Measurements from ENCODE around the gene SPTLC3.

SPTLC3 gene

GRCh38 chr20:12987261-12987660, 21.5 kb upstream of the SPTLC3 start:
- no peaks in the 10 kb centered on the region for H3K4me1 ChIP-seq (ENCODE audit: control insufficient read depth, low read length)
- H3K27ac ChIP-seq (ENCODE audit: low read depth, low read length) = no peak overlapping the region
- H3K9me2 ChIP-seq (replicated peaks; ENCODE audit: control insufficient read depth, low read length) = no peaks in the 10 kb centered on the region
- TF ChIP-seq CTCF (IDR thresholded peaks at IDR 0.05; ENCODE audit: low read depth, low read length, poor library complexity, severe bottlenecking) (no peak), EZH2phosphoT487 (IDR thresholded peaks at IDR 0.05; ENCODE audit: borderline replicate concordance, low read length) (no peak)
- no peaks in the 10 kb centered on the region for H3K27me3 ChIP-seq (ENCODE audit: control insufficient read depth, low read length)
- no peaks in the 10 kb centered on the region for H3K79me2 ChIP-seq (ENCODE audit: control insufficient read depth, low read length)
- no peak overlapping the region for H3K4me2 ChIP-seq (ENCODE audit: low read length)
- H3F3A ChIP-seq (ENCODE audit: control insufficient read depth, insufficient read depth) = no peaks in the 10 kb centered on the region
- H3K9me3 ChIP-seq (ENCODE audit: control insufficient read depth, insufficient read depth, low read length) = no peaks in the 10 kb centered on the region
- H4K20me1 ChIP-seq (ENCODE audit: control insufficient read depth, insufficient read depth, low read depth, low read length) = no peaks in the 10 kb centered on the region
- H3K4me3 ChIP-seq (ENCODE audit: low read length) = no peak overlapping the region
- H3K36me3 ChIP-seq (ENCODE audit: control insufficient read depth, low read length) = no peaks in the 10 kb centered on the region

- H3K9me3 ChIP-seq (ENCODE audit: control insufficient read depth, insufficient read depth, low read length) = no peaks in the 10 kb centered on the region
- no peaks in the 10 kb centered on the region for H4K20me1 ChIP-seq (ENCODE audit: control insufficient read depth, insufficient read depth, low read depth, low read length)
- H3K36me3 ChIP-seq (ENCODE audit: control insufficient read depth, low read length) = no peaks in the 10 kb centered on the region
- no peaks in the 10 kb centered on the region for H3K9me2 ChIP-seq (replicated peaks; ENCODE audit: control insufficient read depth, low read length)
- no peaks in the 10 kb centered on the region for H3K27me3 ChIP-seq (ENCODE audit: control insufficient read depth, low read length)
- no peak overlapping the region for H3K4me3 ChIP-seq (ENCODE audit: low read length)
- no peaks in the 10 kb centered on the region for H3K79me2 ChIP-seq (ENCODE audit: control insufficient read depth, low read length)
- H3K4me2 ChIP-seq (ENCODE audit: low read length) = no peak overlapping the region
- no peaks in the 10 kb centered on the region for H3F3A ChIP-seq (ENCODE audit: control insufficient read depth, insufficient read depth)
- no peak for TF ChIP-seq CTCF (IDR thresholded peaks at IDR 0.05; ENCODE audit: low read depth, low read length, poor library complexity, severe bottlenecking)
- TF ChIP-seq EZH2phosphoT487 (IDR thresholded peaks at IDR 0.05; ENCODE audit: borderline replicate concordance, low read length) = no peak
- H3K27ac ChIP-seq (ENCODE audit: low read depth, low read length) = no peak overlapping the region
- H3K4me1 ChIP-seq (ENCODE audit: control insufficient read depth, low read length) = no peaks in the 10 kb centered on the region
These were observed 19.1 kb upstream of the SPTLC3 start for GRCh38 chr20:12989586-12990115.

GRCh38 chr20:12997128-12997655, 11.6 kb upstream of the SPTLC3 start:
- no peaks in the 10 kb centered on the region for H3K9me3 ChIP-seq (ENCODE audit: control insufficient read depth, insufficient read depth, low read length)
- H3K4me2 ChIP-seq (ENCODE audit: low read length) = no peak overlapping the region
- H4K20me1 ChIP-seq (ENCODE audit: control insufficient read depth, insufficient read depth, low read depth, low read length) = no peaks in the 10 kb centered on the region
- H3F3A ChIP-seq (ENCODE audit: control insufficient read depth, insufficient read depth) = no peaks in the 10 kb centered on the region
- H3K36me3 ChIP-seq (ENCODE audit: control insufficient read depth, low read length) = no peaks in the 10 kb centered on the region
- no peak overlapping the region for H3K27ac ChIP-seq (ENCODE audit: low read depth, low read length)
- H3K4me3 ChIP-seq (ENCODE audit: low read length) = no peak overlapping the region
- no peaks in the 10 kb centered on the region for H3K27me3 ChIP-seq (ENCODE audit: control insufficient read depth, low read length)
- H3K4me1 ChIP-seq (ENCODE audit: control insufficient read depth, low read length) = no peaks in the 10 kb centered on the region
- H3K9me2 ChIP-seq (replicated peaks; ENCODE audit: control insufficient read depth, low read length) = no peaks in the 10 kb centered on the region
- H3K79me2 ChIP-seq (ENCODE audit: control insufficient read depth, low read length) = no peaks in the 10 kb centered on the region
- TF ChIP-seq EZH2phosphoT487 (IDR thresholded peaks at IDR 0.05; ENCODE audit: borderline replicate concordance, low read length) (no peak), CTCF (IDR thresholded peaks at IDR 0.05; ENCODE audit: low read depth, low read length, poor library complexity, severe bottlenecking) (no peak)
